GDM1 (cell line): ENCODE data around the gene NECTIN1.

Source experiments
- DNase-seq: peaks from one replicate; lab custom pipeline; 2025; lab: John Stamatoyannopoulos, UW

NECTIN1 gene

GRCh38 chr11:119640541-119640940, 88.5 kb downstream of the NECTIN1 start:
- no peak for DNase-seq

GRCh38 chr11:119639642-119640205, 89.3 kb downstream of the NECTIN1 start:
- DNase-seq = no peak

GRCh38 chr11:119638851-119639250, 90.1 kb downstream of the NECTIN1 start:
- DNase-seq = no peak

GRCh38 chr11:119637481-119637880, 91.5 kb downstream of the NECTIN1 start:
- DNase-seq = no peak

GRCh38 chr11:119635776-119636175, 93.2 kb downstream of the NECTIN1 start:
- DNase-seq = no peak

GRCh38 chr11:119635041-119635740, 93.8 kb downstream of the NECTIN1 start:
- no peak for DNase-seq

GRCh38 chr11:119634301-119634700, 94.7 kb downstream of the NECTIN1 start:
- DNase-seq = no peak

- DNase-seq = no peak
These were observed 99.0 kb downstream of the NECTIN1 start for GRCh38 chr11:119629834-119630624.

GRCh38 chr11:119629085-119629484, 99.9 kb downstream of the NECTIN1 start:
- DNase-seq = no peak

- no peak for DNase-seq
These were observed 101.7 kb downstream of the NECTIN1 start for GRCh38 chr11:119627286-119627685.

- no peak for DNase-seq
These were observed 102.1 kb downstream of the NECTIN1 start for GRCh38 chr11:119626871-119627270.

- no peak for DNase-seq
These were observed 102.7 kb downstream of the NECTIN1 start for GRCh38 chr11:119626197-119626841.

- no peak for DNase-seq
These were observed 103.6 kb downstream of the NECTIN1 start for GRCh38 chr11:119625206-119625978.

GRCh38 chr11:119624629-119625028, 104.4 kb downstream of the NECTIN1 start:
- no peak for DNase-seq

GRCh38 chr11:119624102-119624615, 104.8 kb downstream of the NECTIN1 start:
- no peak for DNase-seq

- no peak for DNase-seq
These were observed 105.3 kb downstream of the NECTIN1 start for GRCh38 chr11:119623682-119624081.

- no peak for DNase-seq
These were observed 106.4 kb downstream of the NECTIN1 start for GRCh38 chr11:119622454-119623143.

GRCh38 chr11:119619665-119620064, 109.3 kb downstream of the NECTIN1 start:
- DNase-seq = no peak

GRCh38 chr11:119618208-119618909, 110.6 kb downstream of the NECTIN1 start:
- no peak for DNase-seq

GRCh38 chr11:119617340-119617713, 111.7 kb downstream of the NECTIN1 start:
- DNase-seq = no peak
